Measurements from ENCODE around the gene RACGAP1.

RACGAP1 gene

DNA sequence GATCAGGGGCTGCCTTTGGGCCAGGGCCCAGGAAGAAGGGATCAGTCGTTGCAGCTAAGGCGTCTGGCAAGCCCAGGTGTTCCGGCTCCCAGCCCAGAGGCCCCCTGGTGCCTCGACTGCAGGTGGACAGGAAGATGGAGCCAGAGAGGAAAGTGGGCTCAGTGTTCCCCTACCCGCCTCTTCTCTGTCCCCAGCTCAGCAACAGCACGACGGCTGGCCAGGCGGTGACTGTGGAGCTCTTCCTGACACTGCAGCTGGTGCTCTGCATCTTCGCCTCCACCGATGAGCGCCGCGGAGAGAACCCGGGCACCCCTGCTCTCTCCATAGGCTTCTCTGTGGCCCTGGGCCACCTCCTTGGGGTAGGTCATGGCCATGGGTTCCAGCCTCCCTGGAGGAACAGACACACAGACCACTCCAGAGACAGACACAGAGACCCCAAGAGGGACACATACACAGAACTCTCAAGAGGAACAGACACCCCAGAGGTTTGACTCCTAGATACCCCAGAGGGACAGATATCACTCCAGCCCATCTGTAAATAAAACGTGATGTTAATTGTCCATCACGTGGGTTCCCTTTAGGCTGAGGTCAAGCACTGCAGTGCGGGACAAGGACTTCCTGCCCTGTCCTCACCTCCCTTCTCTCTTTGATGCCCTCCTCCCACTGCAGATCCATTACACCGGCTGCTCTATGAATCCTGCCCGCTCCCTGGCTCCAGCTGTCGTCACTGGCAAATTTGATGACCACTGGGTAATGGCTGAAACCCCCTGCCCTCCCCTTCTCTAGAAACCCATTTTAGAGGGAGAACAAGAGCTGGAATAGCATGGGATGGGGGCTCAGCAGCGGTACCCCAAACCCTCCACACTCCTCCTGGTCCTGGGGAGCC is 71.1 kb downstream of the RACGAP1 start:
- Histone ChIP-seq H3K4me1 (ENCODE audit: control insufficient read depth, insufficient read depth, low read length) (peaks cover under 1% of the 10 kb centered on the region), H3K36me3 (ENCODE audit: control insufficient read depth, insufficient read depth, low read length) (no peaks in the 10 kb centered on the region), H3K27me3 (ENCODE audit: control insufficient read depth, insufficient read depth, low read length) (peaks cover 39% of the 10 kb centered on the region), H3K9me3 (ENCODE audit: control insufficient read depth, insufficient read depth, low read length) (no peaks in the 10 kb centered on the region), H3K9ac (ENCODE audit: low read depth, low read length) (no peak overlapping the region), H3K4me3 (ENCODE audit: low read depth, low read length) (no peak overlapping the region)

GRCh38 chr12:49953151-49953550 is 72.1 kb downstream of the RACGAP1 start:
- H3K9ac ChIP-seq (ENCODE audit: low read depth, low read length), result no peak overlapping the region
- no peaks in the 10 kb centered on the region for H3K9me3 ChIP-seq (ENCODE audit: control insufficient read depth, insufficient read depth, low read length)
- H3K4me3 ChIP-seq (ENCODE audit: low read depth, low read length), result no peak overlapping the region
- peaks cover 29% of the 10 kb centered on the region for H3K27me3 ChIP-seq (ENCODE audit: control insufficient read depth, insufficient read depth, low read length)
- H3K36me3 ChIP-seq (ENCODE audit: control insufficient read depth, insufficient read depth, low read length), result no peaks in the 10 kb centered on the region
- no peaks in the 10 kb centered on the region for H3K4me1 ChIP-seq (ENCODE audit: control insufficient read depth, insufficient read depth, low read length)

DNA sequence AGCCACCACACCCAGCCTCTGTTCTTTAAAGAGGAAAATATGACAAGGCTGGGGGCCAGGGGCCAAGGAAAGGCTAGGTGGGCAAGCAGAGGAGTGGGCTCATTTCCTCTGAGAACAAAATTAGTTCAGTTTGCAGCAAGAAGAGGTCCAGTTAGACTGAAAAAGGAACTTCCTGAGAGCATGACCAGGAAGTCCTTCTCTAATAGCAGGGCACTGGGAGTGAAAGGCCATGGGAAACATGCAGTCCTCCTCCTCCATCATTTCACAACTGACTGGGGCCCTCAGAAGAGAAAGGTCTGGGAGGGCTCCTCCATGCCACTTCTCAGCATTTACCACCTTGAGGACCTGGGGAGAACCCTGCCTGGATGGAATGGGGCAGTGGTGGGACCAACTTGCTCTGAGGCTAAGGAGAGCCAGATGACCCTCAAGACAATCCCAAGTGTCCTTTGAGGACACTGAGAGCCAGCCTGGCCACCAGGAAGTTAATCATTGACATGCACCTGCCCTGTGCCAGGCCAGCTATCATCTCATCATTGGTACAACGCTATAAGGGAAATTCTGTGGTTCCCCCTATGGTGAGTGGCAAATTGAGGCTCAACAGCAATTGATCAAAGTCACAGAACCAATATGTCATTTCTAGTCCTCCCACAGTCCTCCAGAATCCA is 72.8 kb downstream of the RACGAP1 start:
- Histone ChIP-seq H3K4me1 (ENCODE audit: control insufficient read depth, insufficient read depth, low read length) (peaks cover 3% of the 10 kb centered on the region), H3K9ac (ENCODE audit: low read depth, low read length) (no peak overlapping the region), H3K36me3 (ENCODE audit: control insufficient read depth, insufficient read depth, low read length) (no peaks in the 10 kb centered on the region), H3K9me3 (ENCODE audit: control insufficient read depth, insufficient read depth, low read length) (no peaks in the 10 kb centered on the region), H3K4me3 (ENCODE audit: low read depth, low read length) (no peak overlapping the region), H3K27me3 (ENCODE audit: control insufficient read depth, insufficient read depth, low read length) (peaks cover 23% of the 10 kb centered on the region)

GRCh38 chr12:49951411-49952240 is 73.7 kb downstream of the RACGAP1 start:
- H3K27me3 ChIP-seq (ENCODE audit: control insufficient read depth, insufficient read depth, low read length), result peaks cover 17% of the 10 kb centered on the region
- peaks cover 3% of the 10 kb centered on the region for H3K4me1 ChIP-seq (ENCODE audit: control insufficient read depth, insufficient read depth, low read length)
- H3K36me3 ChIP-seq (ENCODE audit: control insufficient read depth, insufficient read depth, low read length), result no peaks in the 10 kb centered on the region
- no peak overlapping the region for H3K4me3 ChIP-seq (ENCODE audit: low read depth, low read length)
- no peak overlapping the region for H3K9ac ChIP-seq (ENCODE audit: low read depth, low read length)
- H3K9me3 ChIP-seq (ENCODE audit: control insufficient read depth, insufficient read depth, low read length), result no peaks in the 10 kb centered on the region

DNA sequence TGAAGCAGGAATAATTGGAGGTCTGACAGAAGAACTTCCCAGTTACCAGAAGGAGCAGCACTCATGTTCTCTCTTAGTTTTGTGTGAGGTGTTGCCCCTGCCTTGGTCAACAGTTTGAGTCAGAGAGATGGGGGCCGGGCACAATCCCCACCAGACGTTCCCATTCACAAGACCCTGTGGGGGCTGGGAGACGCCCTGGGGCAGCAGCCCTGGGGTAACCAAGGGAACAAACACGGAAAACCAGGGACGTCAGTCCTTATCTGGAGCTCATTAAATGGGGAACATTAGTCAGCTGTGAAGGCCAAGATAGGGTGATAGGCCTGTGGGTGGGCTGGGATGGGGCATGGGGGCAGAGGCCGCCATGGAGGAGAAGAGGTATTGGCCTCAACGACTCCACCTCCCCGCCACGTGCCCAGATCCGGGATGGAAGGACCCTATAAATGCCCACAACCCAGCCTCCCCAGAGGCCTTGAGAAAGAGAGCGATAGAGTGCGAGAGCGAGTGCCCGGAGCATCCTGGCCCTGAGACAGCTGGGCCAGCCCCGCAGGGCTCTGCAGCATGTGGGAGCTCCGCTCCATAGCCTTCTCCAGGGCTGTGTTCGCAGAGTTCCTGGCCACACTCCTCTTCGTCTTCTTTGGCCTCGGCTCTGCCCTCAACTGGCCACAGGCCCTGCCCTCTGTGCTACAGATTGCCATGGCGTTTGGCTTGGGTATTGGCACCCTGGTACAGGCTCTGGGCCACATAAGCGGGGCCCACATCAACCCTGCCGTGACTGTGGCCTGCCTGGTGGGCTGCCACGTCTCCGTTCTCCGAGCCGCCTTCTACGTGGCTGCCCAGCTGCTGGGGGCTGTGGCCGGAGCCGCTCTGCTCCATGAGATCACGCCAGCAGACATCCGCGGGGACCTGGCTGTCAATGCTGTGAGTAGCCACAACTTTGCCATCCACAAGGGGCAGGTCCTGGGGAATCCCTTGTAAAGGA is 74.7 kb downstream of the RACGAP1 start, which contains the start of gene AQP2:
Gene AQP2, plus strand, starts transcription at position 465 of the 979 bp plus-strand sequence. Its CDS starts 94 bp downstream, at position 559.
- H3K9me3 ChIP-seq (ENCODE audit: control insufficient read depth, insufficient read depth, low read length), result no peaks in the 10 kb centered on the region
- H3K36me3 ChIP-seq (ENCODE audit: control insufficient read depth, insufficient read depth, low read length), result no peaks in the 10 kb centered on the region
- peaks cover 11% of the 10 kb centered on the region for H3K4me1 ChIP-seq (ENCODE audit: control insufficient read depth, insufficient read depth, low read length)
- no peak within 1 kb of the TSS for H3K9ac ChIP-seq (ENCODE audit: low read depth, low read length)
- peaks cover 6% of the 10 kb centered on the region for H3K27me3 ChIP-seq (ENCODE audit: control insufficient read depth, insufficient read depth, low read length)
- H3K4me3 ChIP-seq (ENCODE audit: low read depth, low read length), result no peak within 1 kb of the TSS

DNA sequence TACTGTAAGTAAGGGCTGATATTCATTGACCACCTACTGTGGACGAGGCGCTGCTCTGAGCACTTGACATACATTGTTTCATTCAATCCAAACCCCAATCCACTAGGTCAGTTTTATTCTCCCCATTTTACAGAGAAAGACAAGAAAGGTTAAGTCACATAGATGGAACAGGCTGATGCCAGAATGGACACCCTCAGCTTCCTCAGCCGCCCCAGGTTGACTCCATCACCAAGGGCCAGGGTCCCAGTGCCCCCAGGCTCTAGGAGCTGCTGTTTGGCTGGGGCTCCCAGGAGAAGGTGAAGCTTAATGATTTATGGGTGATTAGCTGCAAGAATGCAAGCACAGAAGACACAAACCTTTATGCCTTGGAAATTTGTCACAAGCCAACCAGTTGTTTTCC is 75.4 kb downstream of the RACGAP1 start:
- no peaks in the 10 kb centered on the region for H3K36me3 ChIP-seq (ENCODE audit: control insufficient read depth, insufficient read depth, low read length)
- no peaks in the 10 kb centered on the region for H3K9me3 ChIP-seq (ENCODE audit: control insufficient read depth, insufficient read depth, low read length)
- H3K9ac ChIP-seq (ENCODE audit: low read depth, low read length), result no peak overlapping the region
- peaks cover 7% of the 10 kb centered on the region for H3K27me3 ChIP-seq (ENCODE audit: control insufficient read depth, insufficient read depth, low read length)
- H3K4me3 ChIP-seq (ENCODE audit: low read depth, low read length), result no peak overlapping the region
- H3K4me1 ChIP-seq (ENCODE audit: control insufficient read depth, insufficient read depth, low read length), result peaks cover 11% of the 10 kb centered on the region

GRCh38 chr12:49948866-49949845 is 76.1 kb downstream of the RACGAP1 start:
- H3K36me3 ChIP-seq (ENCODE audit: control insufficient read depth, insufficient read depth, low read length), result no peaks in the 10 kb centered on the region
- H3K4me3 ChIP-seq (ENCODE audit: low read depth, low read length), result no peak overlapping the region
- no peaks in the 10 kb centered on the region for H3K9me3 ChIP-seq (ENCODE audit: control insufficient read depth, insufficient read depth, low read length)
- H3K27me3 ChIP-seq (ENCODE audit: control insufficient read depth, insufficient read depth, low read length), result peaks cover 5% of the 10 kb centered on the region
- H3K9ac ChIP-seq (ENCODE audit: low read depth, low read length), result no peak overlapping the region
- peaks cover 11% of the 10 kb centered on the region for H3K4me1 ChIP-seq (ENCODE audit: control insufficient read depth, insufficient read depth, low read length)

GRCh38 chr12:49947593-49948226 is 77.6 kb downstream of the RACGAP1 start:
- Histone ChIP-seq H3K9ac (ENCODE audit: low read depth, low read length) (no peak overlapping the region), H3K4me1 (ENCODE audit: control insufficient read depth, insufficient read depth, low read length) (peaks cover 11% of the 10 kb centered on the region), H3K9me3 (ENCODE audit: control insufficient read depth, insufficient read depth, low read length) (no peaks in the 10 kb centered on the region), H3K27me3 (ENCODE audit: control insufficient read depth, insufficient read depth, low read length) (peaks cover 5% of the 10 kb centered on the region), H3K4me3 (ENCODE audit: low read depth, low read length) (no peak overlapping the region), H3K36me3 (ENCODE audit: control insufficient read depth, insufficient read depth, low read length) (no peaks in the 10 kb centered on the region)

DNA sequence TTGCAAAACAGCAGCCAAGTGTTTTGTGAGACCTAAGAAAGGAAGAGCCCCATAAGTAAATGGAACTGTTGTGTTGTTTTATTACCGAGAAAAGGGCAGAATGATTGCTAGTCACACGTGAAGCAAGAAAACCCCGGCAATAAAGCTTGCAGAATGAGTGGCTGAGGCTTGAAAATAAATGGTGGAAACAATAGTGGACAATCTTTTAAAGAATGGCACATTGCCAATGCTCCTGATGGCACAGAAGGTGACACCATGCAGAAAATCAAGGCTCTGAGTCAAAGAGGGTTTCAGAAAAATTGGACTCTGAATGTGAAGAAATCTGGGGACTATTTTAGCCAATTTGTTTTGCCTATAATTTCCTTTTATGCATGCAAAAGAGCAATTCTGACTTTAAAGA is 78.8 kb downstream of the RACGAP1 start:
- Histone ChIP-seq H3K27me3 (ENCODE audit: control insufficient read depth, insufficient read depth, low read length) (peaks cover 5% of the 10 kb centered on the region), H3K9ac (ENCODE audit: low read depth, low read length) (no peak overlapping the region)

DNA sequence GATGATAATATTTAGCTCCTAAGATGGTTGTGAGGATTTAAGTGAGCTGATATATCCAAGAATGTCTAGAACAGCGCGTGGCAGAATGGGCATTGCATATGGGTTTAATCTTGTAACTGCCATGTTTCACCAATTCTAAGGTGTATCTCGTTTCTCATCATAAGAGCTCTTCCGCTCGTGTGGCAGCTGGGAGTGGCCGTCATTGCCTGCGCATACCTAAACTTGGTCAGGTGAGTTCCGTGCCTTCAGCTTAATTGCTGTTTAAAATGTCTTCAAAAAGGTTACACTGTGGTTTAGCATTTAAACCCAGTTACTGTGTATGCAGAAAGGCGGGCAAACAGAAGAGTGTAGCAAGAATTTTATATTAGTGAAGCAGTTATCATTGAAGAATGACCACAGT is 79.2 kb downstream of the RACGAP1 start:
- peak overlapping the region; percentile 10 for H3K4me3 ChIP-seq (ENCODE audit: low read depth, low read length)
- H3K9me3 ChIP-seq (ENCODE audit: control insufficient read depth, insufficient read depth, low read length), result no peaks in the 10 kb centered on the region
- no peak overlapping the region for H3K9ac ChIP-seq (ENCODE audit: low read depth, low read length)
- no peaks in the 10 kb centered on the region for H3K36me3 ChIP-seq (ENCODE audit: control insufficient read depth, insufficient read depth, low read length)
- H3K4me1 ChIP-seq (ENCODE audit: control insufficient read depth, insufficient read depth, low read length), result peaks cover 13% of the 10 kb centered on the region
- peaks cover 5% of the 10 kb centered on the region for H3K27me3 ChIP-seq (ENCODE audit: control insufficient read depth, insufficient read depth, low read length)

More for the DNA sequence above, 78.8 kb downstream of the RACGAP1 start:
- Histone ChIP-seq H3K4me3 (ENCODE audit: low read depth, low read length) (no peak overlapping the region), H3K36me3 (ENCODE audit: control insufficient read depth, insufficient read depth, low read length) (no peaks in the 10 kb centered on the region), H3K9me3 (ENCODE audit: control insufficient read depth, insufficient read depth, low read length) (no peaks in the 10 kb centered on the region), H3K4me1 (ENCODE audit: control insufficient read depth, insufficient read depth, low read length) (peaks cover 13% of the 10 kb centered on the region)
